ENCODE data around the gene PRND. TPM values are rescaled to one million over a fixed set of nuclear protein-coding genes. Genes with fewer than 3 reads are reported as not detected.

PRND gene
- total RNA-seq (not detected), polyA plus RNA-seq (ENCODE audit: insufficient read length in 6 of 6) (10 to 100 TPM; 15.4 to 25.7 (median 19.5) TPM)
- long read RNA-seq, donor 1, transcript PRND-201 (2 exons, 3,980 nt) = major isoform, 20 of 20 reads
- long read RNA-seq, donor 1, partial matches to known transcripts = 0 of 20 reads
- long read RNA-seq, donor 1, other reads (novel, unspliced or antisense) = 0 of 20 reads
- long read RNA-seq, donor 2, transcript PRND-201 (2 exons, 3,980 nt) = major isoform, 11 of 11 reads
- long read RNA-seq, donor 2, partial matches to known transcripts = 0 of 11 reads
- long read RNA-seq, donor 2, other reads (novel, unspliced or antisense) = 0 of 11 reads
- long read RNA-seq, donor 3, partial matches to known transcripts = 0 of 4 reads
- long read RNA-seq, donor 3, other reads (novel, unspliced or antisense) = 0 of 4 reads
- long read RNA-seq, donor 4 = 0 reads
- long read RNA-seq, donor 5, transcript PRND-201 (2 exons, 3,980 nt) = major isoform, 18 of 18 reads
- long read RNA-seq, donor 5, partial matches to known transcripts = 0 of 18 reads
- long read RNA-seq, donor 5, other reads (novel, unspliced or antisense) = 0 of 18 reads
- long read RNA-seq, donor 6, partial matches to known transcripts = 0 of 4 reads
- long read RNA-seq, donor 6, other reads (novel, unspliced or antisense) = 0 of 4 reads
- long read RNA-seq, donor 7, transcript PRND-201 (2 exons, 3,980 nt) = major isoform, 8 of 8 reads
- long read RNA-seq, donor 7, partial matches to known transcripts = 0 of 8 reads
- long read RNA-seq, donor 7, other reads (novel, unspliced or antisense) = 0 of 8 reads
- long read RNA-seq, donor 8, transcript PRND-201 (2 exons, 3,980 nt) = major isoform, 8 of 8 reads
- long read RNA-seq, donor 8, partial matches to known transcripts = 0 of 8 reads
- long read RNA-seq, donor 8, other reads (novel, unspliced or antisense) = 0 of 8 reads
- long read RNA-seq, donor 9 = 0 reads
- long read RNA-seq, donor 10 = 0 reads
- long read RNA-seq, donor 11 = 0 reads
- long read RNA-seq, donor 12, transcript PRND-201 (2 exons, 3,980 nt) = major isoform, 11 of 11 reads
- long read RNA-seq, donor 12, partial matches to known transcripts = 0 of 11 reads
- long read RNA-seq, donor 12, other reads (novel, unspliced or antisense) = 0 of 11 reads

- no peak within 1 kb of the TSS for H3K4me3 ChIP-seq
- no peak for ATAC-seq
- intact Hi-C loops (cut with DNase I) = loop anchor here in 1 of 2 donors (2.0 kb wide), 1 partner anchor 113 kb away; no protein-coding TSS in a partner anchor
These were observed at the start of gene PRND for GRCh38 chr20:4721719-4722118. PRND (plus strand) TSS chr20:4721909; CDS start chr20:4724552, 2,643 bp downstream.

GRCh38 chr20:4672948-4673347, 48.8 kb upstream of the PRND start:
- Histone ChIP-seq H3K27me3 (no peaks in the 10 kb centered on the region), H3K4me1 (no peaks in the 10 kb centered on the region)

More at GRCh38 chr20:4721719-4722118, at the start of gene PRND:
- no peak for DNase-seq
- no peak within 1 kb of the TSS for H3K27ac ChIP-seq
- no peak for TF ChIP-seq CTCF (IDR thresholded peaks at IDR 0.05)
- H3K36me3 ChIP-seq = no peaks in the 10 kb centered on the region
- peaks cover 0 to 21% of the 10 kb centered on the region in 2 donors for H3K4me1 ChIP-seq
- no peaks in the 10 kb centered on the region for H3K27me3 ChIP-seq
- H3K9me3 ChIP-seq = no peaks in the 10 kb centered on the region

GRCh38 chr20:4673371-4674001, 48.2 kb upstream of the PRND start:
- TF ChIP-seq CTCF (IDR thresholded peaks at IDR 0.05) = no peak
- Histone ChIP-seq H3K36me3 (no peaks in the 10 kb centered on the region), H3K27me3 (no peaks in the 10 kb centered on the region), H3K9me3 (no peaks in the 10 kb centered on the region), H3K27ac (no peak overlapping the region), H3K4me3 (no peak overlapping the region), H3K4me1 (no peaks in the 10 kb centered on the region)
- intact Hi-C loops (cut with DNase I) = no loop called here
- DNase-seq = no peak
- ATAC-seq = no peak

More at GRCh38 chr20:4672948-4673347, 48.8 kb upstream of the PRND start:
- Histone ChIP-seq H3K36me3 (no peaks in the 10 kb centered on the region), H3K27ac (no peak overlapping the region), H3K9me3 (no peaks in the 10 kb centered on the region), H3K4me3 (no peak overlapping the region)
- intact Hi-C loops (cut with DNase I) = no loop called here
- ATAC-seq (no peak), DNase-seq (no peak)
- no peak for TF ChIP-seq CTCF (IDR thresholded peaks at IDR 0.05)

- no peak overlapping the region for H3K27ac ChIP-seq
- no peak for DNase-seq
- H3K4me1 ChIP-seq = no peaks in the 10 kb centered on the region
- no peaks in the 10 kb centered on the region for H3K27me3 ChIP-seq
- no peak overlapping the region for H3K4me3 ChIP-seq
- no peaks in the 10 kb centered on the region for H3K9me3 ChIP-seq
- no peak for ATAC-seq
- H3K36me3 ChIP-seq = no peaks in the 10 kb centered on the region
- no peak for TF ChIP-seq CTCF (IDR thresholded peaks at IDR 0.05)
- intact Hi-C loops (cut with DNase I) = no loop called here
These were observed 47.0 kb upstream of the PRND start for GRCh38 chr20:4674672-4675071.
